ENCODE results near the gene SIPA1L3. TPM values are rescaled to one million over a fixed set of nuclear protein-coding genes. Genes with fewer than 3 reads are reported as not detected.
"Not testable (repeated sequence)": the region's sequence is repeated elsewhere in the genome, so short reads cannot be mapped to it uniquely, and the experiment has no call there.

SIPA1L3 gene
- total RNA-seq, 1 experiment from 2014 or later = 8.1 TPM

DNA sequence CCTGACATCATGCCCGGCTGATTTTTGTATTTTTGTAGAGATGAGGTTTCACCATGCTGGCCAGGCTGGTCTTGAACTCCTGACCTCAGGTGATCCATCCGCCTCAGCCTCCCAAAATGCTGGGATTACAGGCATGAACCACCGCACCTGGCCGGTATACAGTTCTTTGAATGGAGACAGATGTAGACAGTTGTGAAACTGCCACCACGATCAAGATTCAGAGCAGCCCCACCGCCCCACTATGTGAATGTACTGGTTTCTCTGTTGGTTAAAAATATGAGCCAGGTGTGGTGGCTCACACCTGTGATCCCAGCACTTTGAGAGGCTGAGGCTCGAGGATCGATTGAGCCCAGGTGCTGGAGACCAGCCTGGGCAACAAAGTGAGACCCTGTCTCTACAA lies 123.0 kb downstream of the SIPA1L3 start:
- in situ Hi-C loops (cut with HindIII; ENCODE audit: low sequenced_read_pairs) = not testable (repeated sequence)

DNA sequence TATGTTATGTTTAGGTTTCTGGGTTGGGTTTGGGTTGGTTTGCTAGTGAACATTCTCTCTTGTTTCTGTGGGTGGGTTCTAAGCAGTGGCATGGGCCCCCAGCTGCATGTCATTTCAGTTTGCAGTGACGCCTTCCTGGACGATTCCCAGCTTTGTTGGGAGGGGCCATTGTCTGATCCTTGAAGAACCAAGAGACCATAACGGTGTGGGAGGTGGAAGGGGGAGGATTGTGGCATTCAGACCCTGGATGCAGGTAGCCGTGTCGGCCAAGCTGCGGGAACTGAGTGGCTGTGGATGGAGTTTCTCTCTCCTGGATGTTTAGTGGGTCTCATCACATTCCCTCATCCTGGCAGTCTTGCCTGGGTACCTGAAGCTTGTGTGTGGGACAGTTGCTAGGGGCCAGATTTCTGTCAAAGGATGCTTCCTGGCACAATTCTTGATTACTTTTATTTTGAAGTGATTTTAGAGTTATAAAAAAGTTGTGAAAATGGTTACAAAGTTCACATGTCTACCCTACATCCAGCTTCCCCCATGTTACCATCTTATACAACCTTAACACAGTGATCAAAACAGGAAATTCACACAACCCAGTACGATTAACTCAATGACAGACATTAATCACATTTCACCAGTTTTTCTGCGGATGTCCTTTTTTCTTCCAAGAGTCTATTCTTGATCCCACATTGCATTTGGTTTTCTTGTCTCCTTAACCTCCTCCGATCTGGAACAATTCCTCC lies 123.8 kb downstream of the SIPA1L3 start:
- in situ Hi-C loops (cut with HindIII; ENCODE audit: low sequenced_read_pairs) = no loop called here
- DNase-seq (ENCODE audit: low spot score) = no peak

More for the DNA sequence above, 123.0 kb downstream of the SIPA1L3 start:
- not testable (repeated sequence) for DNase-seq (ENCODE audit: low spot score)

DNA sequence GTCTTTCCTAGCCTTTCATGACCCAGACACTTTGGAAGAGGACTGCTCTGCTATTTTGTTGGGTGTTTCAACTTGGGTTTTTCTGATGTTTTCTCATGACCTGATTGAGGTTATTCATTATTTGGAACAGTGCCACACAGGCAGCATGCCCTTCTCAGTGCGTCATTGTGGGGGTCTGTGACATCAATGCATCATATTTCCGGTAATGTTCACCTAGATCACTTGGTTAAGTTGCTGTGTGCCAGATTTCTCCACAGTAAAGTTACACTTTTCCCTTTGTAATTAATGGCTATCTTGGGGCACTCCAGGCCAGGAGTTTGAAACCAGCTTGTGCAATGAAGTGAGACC lies 124.4 kb downstream of the SIPA1L3 start:
- in situ Hi-C loops (cut with HindIII; ENCODE audit: low sequenced_read_pairs) = no loop called here
- DNase-seq (ENCODE audit: low spot score) = no peak

- DNase-seq (ENCODE audit: low spot score) = no peak
- in situ Hi-C loops (cut with HindIII; ENCODE audit: low sequenced_read_pairs) = no loop called here
Measured at GRCh38 chr19:38032151-38032550, 125.1 kb downstream of the SIPA1L3 start.

DNA sequence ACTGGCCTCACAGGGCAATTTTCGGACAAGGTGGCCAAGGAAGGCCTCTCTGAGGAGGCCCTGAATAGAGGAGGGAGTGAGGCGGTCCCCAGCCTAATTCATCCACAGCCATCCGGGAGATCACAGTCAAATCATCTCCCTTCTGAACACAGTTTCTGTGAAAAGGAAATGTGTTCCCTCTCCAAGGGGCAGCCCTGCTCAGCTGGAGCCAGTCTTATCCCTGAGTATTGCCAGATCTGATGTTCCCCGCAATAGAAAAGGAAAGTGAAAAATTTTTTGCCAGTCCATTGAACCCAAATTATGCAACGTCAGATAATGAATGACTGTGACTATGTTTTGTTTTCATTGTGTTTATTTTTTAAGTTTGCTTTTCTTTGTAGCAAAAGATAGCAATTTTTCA lies 125.9 kb downstream of the SIPA1L3 start:
- no peak for DNase-seq (ENCODE audit: low spot score)
- in situ Hi-C loops (cut with HindIII; ENCODE audit: low sequenced_read_pairs) = no loop called here

DNA sequence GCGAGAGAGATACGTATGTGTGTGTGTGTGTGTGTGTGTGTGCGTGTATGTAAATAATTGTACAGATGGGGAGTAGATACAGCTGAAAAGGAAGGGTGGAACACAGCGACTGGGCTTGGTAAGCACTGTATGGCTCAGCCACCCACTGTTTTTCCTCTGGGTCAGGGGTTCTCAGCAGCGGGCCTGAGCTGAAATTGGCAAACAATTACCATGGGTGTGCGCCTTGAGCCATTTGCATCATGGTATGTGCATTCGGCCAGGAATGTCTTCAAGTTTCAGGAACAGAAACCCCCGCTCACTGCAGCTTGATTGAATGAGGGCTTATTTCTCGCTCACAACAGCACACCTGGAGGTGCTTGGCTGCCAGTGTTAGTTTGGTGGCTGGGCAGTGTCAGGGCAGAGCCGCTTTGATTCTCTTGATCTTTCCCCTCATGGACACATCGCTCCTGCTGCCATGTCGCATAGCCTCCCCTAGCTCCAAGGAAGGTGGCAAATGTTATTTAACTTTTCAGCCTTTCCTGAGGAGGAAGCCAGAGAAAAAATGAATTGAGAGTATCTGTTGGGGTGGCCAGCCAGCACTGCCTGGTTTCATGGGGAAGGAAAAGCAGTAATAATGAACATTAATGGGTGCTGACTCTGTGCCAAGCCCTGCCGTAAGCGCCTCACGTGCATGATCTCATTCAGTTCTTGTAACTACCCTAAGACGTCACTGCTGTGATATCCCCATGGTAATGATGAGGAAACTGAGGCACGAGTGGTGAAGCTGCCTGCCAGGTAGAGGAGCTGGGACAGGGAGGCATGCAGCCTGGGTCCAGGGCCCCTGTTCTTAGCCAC lies 126.9 kb downstream of the SIPA1L3 start:
- no peak for DNase-seq (ENCODE audit: low spot score)

DNA sequence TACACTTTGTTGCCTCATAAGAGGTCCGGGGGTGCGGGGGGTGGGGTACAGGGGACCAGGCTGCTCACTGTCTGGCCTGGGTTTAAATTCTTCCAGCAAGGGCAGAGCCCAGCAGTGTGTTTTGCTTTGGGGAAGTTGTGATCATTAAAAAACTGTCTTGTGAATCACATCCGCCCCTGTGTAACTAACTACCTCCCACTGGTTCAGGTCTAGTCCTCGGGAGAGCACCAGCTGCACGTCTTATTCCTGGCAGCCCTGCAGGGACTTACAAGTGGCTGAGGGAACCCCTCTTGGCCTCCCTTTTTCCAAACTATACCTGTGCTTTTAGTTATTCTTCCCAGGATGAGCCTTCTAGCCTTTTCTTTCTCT lies 127.5 kb downstream of the SIPA1L3 start:
- DNase-seq (ENCODE audit: low spot score) = no peak
- in situ Hi-C loops (cut with HindIII; ENCODE audit: low sequenced_read_pairs) = no loop called here

More for the DNA sequence above, 126.9 kb downstream of the SIPA1L3 start:
- in situ Hi-C loops (cut with HindIII; ENCODE audit: low sequenced_read_pairs) = no loop called here

DNA sequence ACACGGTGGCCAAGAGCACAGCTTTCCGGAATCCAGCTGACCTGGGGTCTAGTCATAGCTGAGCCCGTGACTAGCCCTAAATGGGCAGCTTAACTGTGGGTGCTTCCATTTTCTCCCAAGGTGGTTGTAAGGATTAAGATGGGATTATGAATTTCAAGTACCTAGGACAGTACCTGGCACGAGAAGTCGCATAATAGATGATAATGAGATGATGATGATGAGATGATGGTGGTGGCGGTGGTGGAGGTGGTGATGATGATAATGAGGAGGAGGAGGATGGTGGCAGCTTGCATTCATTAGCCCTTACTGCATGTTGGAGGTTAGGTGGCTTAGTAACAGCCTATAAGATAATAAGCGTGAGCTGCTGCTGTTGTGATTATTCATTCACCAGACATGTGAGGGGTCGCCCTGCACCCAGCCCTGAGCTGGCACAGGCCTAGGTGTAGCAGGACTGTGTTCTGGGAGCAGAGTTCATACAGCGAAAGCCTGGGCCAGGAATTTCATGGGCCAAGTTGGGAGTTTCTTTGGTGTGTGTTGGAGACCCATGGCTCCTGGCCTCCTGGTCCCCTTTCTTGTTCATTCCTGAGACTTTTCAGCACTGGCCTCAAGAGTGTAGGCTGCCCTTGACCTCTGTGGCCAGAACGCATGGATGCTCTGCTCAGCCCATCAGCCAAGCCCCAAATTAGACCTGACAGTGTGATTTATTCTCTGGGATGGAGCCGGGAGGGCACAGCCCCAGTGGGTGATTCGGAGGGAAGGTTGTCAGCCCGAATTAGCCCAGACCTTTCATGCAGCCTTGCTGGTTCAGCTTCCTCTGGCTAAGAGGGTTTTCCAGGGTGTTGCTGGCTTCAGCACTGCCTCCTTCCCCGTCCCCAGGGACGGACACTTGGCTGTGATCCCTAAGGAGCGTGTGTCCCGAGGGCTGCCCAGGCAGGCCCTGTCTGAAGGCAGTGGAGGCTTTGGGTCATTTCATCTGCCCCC lies 128.8 kb downstream of the SIPA1L3 start:
- in situ Hi-C loops (cut with HindIII; ENCODE audit: low sequenced_read_pairs) = no loop called here
- no peak for DNase-seq (ENCODE audit: low spot score)

GRCh38 chr19:38036707-38037611 lies 130.0 kb downstream of the SIPA1L3 start:
- in situ Hi-C loops (cut with HindIII; ENCODE audit: low sequenced_read_pairs) = no loop called here
- no peak for DNase-seq (ENCODE audit: low spot score)

- in situ Hi-C loops (cut with HindIII; ENCODE audit: low sequenced_read_pairs) = no loop called here
- DNase-seq (ENCODE audit: low spot score) = no peak
Measured at GRCh38 chr19:38039966-38040365, 133.0 kb downstream of the SIPA1L3 start.

DNA sequence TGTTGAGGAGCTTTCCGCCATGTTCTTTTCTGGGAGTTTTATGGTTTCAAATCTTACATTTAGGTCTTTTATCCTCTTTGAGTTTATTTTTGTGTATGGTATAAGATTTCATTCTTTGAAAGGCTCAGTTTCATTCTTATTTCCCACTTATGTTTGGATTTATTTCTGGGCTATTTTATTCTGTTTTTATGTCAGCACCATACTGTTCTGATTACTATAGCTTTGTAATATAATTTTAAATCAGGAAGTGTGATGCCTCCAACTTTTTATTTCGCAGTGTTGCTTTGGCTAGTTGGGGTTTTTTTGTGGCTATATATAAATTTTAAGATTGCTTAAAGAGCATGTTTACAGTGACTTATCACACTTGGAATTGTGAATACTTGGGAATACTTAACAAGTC lies 135.1 kb downstream of the SIPA1L3 start:
- in situ Hi-C loops (cut with HindIII; ENCODE audit: low sequenced_read_pairs) = no loop called here
- no peak for DNase-seq (ENCODE audit: low spot score)

- no peak for DNase-seq (ENCODE audit: low spot score)
- in situ Hi-C loops (cut with HindIII; ENCODE audit: low sequenced_read_pairs) = no loop called here
Measured at GRCh38 chr19:38043649-38044144, 136.7 kb downstream of the SIPA1L3 start.

- in situ Hi-C loops (cut with HindIII; ENCODE audit: low sequenced_read_pairs) = no loop called here
- no peak for DNase-seq (ENCODE audit: low spot score)
Measured at GRCh38 chr19:38044267-38045111, 137.5 kb downstream of the SIPA1L3 start.

GRCh38 chr19:38045554-38046253 lies 138.7 kb downstream of the SIPA1L3 start:
- in situ Hi-C loops (cut with HindIII; ENCODE audit: low sequenced_read_pairs) = no loop called here
- DNase-seq (ENCODE audit: low spot score) = no peak

DNA sequence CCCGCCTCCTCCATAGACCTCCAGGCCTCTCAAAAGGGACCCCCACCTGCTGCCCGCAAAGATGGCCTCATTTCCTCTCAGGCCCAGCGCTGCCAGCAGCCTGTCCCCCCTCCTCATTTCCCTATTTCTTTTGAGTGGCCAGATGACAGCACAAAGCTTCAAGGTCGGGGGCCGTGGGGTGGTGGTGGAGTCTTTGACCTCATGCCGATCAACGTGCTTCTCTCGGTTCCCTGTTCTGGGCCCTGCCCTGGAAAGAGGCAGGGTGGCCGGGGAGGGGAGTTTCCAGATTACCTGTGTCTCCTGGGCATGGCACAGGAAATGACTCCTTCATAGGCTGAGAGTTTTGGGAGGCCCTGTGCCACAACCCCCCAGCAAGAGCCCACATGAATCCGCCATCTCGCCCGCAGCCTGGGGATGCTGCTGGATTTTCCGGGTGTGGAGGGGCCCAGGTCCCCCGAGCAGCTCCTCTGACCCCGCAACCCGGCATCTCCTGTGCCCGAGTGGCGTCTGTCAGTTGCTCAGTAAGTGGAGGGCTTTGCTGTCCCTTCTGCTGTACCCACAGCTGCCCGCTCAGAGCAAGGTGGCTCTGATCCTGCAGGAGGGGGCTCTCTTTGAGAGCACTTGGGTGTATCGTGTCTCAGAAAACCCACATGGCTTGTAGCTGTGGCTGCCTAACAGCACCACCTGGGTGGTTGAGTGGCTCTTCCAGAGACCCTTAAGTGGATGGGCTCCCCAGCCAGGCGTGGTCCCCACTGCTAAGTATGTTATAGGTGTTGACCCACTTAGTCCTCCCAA lies 139.4 kb downstream of the SIPA1L3 start:
- no peak for DNase-seq (ENCODE audit: low spot score)
- in situ Hi-C loops (cut with HindIII; ENCODE audit: low sequenced_read_pairs) = no loop called here

GRCh38 chr19:38047049-38047438 lies 140.0 kb downstream of the SIPA1L3 start:
- no peak for DNase-seq (ENCODE audit: low spot score)
- in situ Hi-C loops (cut with HindIII; ENCODE audit: low sequenced_read_pairs) = no loop called here
